Stimulated activated CD8-positive, alpha-beta memory T cell treated with anti-CD3 and anti-CD28 coated beads, Interleukin-15, amount 100 ng/mL, for 24 hours (primary cell): ENCODE data around the gene KAT6B.

Experiments
- DNase-seq: peaks from one replicate; pipeline ENCODE4 v3.0.0-alpha.2; 2020; ENCODE audit warnings: low read depth

Gene KAT6B

DNA sequence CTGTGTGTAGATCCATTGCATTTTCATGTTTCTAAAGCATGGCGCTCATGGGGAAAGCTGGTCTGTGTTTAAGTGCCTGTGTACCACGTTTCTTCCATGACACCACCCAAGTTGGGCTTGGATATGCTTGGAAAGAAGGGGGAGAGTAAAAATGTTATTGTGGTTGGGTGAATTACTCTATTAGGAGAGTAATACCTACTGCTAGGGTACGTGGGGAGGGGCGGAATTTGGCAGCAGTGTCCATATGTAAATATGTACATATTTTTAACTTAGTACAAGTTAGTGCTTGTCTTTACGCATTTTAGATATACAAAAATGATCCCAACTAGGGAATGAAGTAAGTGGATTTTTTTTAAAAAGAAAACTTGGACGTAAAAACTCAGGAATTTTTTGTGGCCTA lies 242.1 kb downstream of the KAT6B start:
- no peak for DNase-seq

DNA sequence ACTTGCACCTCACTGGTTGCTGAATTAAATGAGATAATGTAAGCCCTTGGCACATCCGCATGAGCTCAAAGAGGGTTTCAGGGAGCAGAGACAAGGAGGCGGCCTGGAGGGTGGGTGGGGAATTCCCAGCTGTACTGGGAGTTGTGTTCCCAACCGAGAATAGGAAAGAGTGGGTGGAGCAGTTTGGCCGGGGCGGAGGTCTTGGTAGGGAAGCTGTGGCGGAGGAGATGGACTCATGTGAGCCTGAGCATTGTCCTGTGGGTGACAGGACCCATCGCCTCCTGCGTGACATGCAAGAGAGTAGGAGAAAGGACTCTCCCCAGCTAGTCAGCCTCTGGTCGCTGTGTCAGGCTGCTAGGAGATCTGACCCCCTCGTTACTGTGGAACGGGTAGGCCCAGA lies 244.1 kb downstream of the KAT6B start:
- no peak for DNase-seq

DNA sequence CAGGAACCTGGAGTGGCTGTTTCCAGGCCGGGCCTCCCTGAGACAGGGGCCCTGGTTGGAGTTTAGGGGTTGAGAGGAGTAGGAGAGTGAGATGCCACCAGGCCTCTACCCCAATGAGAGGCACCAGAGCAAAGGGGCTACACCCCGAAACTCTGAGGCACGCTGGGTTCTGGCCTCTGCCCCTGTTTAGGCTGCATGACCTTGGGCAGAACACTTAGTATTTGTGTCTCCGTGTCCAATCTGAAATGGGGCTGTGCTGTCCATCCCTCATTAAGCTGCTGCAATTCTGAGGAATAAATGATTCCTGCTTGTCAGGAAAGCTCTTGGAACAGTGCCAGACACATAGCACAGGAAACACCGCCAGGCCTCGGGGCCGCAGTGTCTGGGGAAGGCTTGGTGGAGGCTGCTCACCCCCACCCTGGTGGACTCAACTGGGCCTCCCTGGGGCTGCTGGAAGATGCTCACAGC lies 244.6 kb downstream of the KAT6B start:
- DNase-seq = no peak

DNA sequence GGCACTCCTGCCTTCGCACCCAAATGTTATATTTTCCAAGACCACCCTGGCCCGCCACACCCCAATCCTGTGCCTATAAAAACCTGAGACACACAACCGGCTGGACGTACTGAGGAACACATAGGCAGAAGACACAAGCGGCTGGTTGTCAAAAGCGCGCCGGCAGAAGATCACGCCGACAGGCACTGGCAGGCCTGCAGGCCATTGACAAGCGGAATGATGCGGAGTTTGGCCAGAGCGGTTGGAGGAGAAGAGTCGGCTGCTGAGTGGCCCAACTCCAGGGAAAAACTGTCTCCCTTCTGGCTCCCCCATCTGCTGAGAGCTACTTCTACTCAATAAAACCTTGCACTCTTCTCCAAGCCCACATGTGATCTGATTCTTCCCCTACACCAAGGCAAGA lies 245.4 kb downstream of the KAT6B start:
- DNase-seq = no peak

DNA sequence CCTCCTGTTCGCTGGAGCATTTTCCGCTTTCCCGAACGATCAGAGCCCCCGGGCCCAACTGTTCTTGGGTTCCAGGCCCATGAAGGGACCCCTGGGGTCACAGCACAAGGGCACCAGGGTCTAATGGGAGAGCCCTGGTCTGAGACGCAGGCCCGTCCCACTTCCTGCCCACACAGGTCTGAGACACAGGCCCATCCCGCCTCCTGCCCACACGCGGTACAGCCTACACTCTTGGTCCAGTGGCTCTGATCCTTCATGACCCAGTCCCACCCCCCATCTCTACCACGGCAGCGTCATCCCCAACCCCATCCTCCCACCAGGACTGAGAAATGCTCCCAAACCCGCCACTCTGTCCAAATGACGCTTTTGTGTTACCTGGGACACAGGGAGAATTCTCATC lies 246.3 kb downstream of the KAT6B start:
- no peak for DNase-seq

DNA sequence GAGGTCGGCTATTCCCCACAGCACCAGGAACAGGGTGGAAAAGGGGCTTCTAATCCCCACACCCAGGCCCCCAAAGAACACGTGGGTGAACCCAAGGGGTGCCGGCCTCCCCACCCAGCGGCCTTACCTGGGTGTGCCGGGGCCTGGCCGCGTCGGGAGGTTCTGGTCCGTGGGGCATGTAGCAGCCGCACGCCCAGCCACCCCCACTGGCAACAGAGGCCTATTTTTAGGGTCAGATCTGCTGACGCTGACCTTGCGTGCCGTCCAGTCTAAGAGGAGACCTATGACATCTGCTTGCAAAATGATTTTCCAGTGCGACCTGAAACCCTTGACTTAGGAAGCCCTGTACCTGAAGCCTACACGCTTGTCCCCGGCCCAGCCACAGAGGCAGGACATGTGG lies 247.0 kb downstream of the KAT6B start:
- no peak for DNase-seq

DNA sequence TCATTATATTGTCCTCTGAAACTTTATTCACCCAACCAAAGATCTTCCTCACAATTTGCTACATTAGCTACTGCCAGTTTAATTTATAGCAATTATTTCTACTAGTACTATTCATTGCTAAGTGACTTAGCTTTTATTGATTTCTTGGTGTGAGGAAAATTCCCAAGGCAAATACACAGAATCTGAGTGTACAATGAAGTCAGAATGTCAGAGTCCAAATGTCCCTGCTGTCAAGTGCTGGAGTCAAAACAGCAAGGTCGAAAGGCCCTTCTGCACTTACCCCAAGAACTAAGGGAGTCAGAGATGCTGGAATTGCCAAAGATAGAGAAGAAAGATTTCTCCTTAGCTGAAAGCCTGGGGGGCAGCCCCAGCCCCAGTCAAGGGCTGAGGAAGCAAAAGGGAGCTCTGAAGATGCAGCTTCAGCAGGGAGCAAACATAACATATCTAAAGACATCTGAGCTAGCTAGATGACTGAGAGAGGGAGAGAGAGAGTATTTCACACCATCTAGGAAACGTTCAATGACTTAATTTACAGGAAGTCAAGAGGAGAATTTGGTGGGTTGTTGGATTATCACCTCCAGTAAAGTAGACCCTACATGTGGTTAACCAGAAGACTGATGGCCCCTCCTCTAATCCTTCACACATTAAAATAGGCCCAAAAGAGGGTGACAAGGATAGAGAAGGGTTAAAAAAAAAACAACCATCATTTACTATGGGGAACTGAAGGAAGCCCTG lies 248.5 kb downstream of the KAT6B start:
- no peak for DNase-seq

DNA sequence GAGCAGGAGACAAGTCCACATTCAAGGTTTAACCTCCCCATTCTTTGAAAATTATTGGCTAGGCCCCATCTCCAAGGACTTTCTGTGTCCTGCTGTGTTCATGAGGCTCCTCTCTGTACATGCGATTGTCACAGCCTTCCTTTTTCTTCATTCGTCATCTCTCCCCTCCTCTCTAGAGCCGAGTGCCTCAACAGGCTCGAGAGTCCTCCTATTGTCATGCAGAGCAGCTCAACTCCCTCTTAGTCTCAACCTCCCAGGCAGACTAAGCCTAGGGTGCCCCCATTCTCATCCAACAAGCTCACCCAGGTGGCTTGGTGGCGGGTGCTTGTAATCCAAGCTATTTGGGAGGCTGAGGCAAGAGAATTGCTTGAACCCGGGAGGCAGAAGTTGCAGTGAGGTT lies 249.9 kb downstream of the KAT6B start:
- DNase-seq = no peak

DNA sequence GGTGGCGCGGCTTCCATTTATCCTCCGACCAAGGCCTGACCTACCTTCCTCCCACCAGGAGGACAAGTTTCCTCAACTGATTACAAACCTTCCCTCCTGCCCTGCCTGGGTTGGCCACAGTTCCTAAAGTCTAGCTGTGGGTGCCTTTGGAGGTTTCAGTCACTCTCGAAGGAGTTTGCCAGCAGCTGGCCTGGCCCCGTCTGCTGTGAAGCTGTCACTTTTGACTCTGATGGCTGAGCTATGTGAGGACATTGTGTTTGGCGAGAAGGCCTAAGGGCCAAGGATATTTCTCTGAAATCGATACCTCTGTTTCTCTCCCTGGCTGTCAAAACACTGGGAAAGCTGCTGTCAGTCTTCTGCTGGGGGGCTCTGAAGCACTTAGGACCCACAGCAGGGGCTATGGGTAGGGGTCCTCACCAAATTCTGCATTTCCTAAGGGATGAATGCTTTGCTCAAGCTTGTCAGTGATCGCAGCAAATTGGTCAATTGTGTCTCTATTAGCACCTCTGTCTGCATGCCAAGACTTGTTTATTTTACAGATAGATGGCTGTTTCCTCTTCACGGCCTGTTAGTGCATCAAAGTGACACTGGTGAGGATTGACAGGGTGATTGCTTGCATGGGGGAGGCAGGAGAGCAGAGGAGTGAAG lies 253.2 kb downstream of the KAT6B start:
- no peak for DNase-seq

DNA sequence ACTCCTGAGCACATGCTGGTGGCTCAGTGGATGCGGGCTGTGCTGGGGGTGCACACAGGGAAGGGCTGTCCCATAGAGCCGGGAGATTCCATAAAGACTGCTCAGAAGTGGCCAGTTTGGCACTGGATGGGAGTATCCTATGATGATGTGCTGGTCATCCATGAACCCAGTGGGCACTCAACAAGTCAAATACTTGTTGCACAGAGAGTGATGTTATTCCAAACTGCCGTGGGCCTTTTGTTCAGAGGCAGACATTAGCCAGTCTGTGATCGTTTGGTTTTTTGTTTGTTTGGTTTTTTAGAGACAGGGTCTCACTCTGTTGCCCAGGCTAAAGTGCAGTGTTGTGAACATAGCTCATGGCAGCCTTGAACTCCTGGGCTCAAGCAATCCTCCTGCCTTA lies 254.2 kb downstream of the KAT6B start:
- DNase-seq = no peak

DNA sequence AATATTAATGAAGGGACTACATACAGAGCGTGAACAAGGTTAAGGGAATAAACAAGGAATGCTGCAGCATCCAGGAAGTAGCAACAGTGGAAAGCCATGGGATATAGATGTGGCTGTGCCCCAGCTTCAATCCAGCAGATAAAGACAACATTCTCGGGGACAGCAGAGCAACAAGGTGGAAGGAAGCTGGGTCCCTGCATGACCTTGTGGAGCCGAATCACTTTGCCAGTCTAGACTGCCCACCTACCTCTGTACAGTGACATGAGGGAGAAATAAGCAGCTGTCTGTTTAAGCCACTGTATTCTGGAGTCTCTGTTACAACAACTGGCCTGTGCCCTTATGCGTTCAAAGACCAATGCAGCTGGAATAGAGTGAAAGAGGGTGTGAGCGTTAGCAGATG lies 255.0 kb downstream of the KAT6B start:
- no peak for DNase-seq
